ENCODE measurements around the gene SCP2.

- TF ChIP-seq, protein P1, sequence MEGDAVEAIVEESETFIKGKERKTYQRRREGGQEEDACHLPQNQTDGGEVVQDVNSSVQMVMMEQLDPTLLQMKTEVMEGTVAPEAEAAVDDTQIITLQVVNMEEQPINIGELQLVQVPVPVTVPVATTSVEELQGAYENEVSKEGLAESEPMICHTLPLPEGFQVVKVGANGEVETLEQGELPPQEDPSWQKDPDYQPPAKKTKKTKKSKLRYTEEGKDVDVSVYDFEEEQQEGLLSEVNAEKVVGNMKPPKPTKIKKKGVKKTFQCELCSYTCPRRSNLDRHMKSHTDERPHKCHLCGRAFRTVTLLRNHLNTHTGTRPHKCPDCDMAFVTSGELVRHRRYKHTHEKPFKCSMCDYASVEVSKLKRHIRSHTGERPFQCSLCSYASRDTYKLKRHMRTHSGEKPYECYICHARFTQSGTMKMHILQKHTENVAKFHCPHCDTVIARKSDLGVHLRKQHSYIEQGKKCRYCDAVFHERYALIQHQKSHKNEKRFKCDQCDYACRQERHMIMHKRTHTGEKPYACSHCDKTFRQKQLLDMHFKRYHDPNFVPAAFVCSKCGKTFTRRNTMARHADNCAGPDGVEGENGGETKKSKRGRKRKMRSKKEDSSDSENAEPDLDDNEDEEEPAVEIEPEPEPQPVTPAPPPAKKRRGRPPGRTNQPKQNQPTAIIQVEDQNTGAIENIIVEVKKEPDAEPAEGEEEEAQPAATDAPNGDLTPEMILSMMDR (IDR thresholded peaks at IDR 0.05) = no peak
- no peak for TF ChIP-seq POLR2A (IDR thresholded peaks at IDR 0.05)
Observed at GRCh38 chr1:52900402-52900801, 26.7 kb upstream of the SCP2 start.
